HepG2 (cell line): Measurements from ENCODE around the gene ZMPSTE24. TPM values are rescaled to one million over a fixed set of nuclear protein-coding genes. Genes with fewer than 3 reads are reported as not detected.

Experiments
- ATF5 ChIP-seq: sonication (generic); formaldehyde crosslinking; IDR thresholded peaks from 2 replicates; pipeline ENCODE4 v1.4.0; 2020; ENCODE audit warnings: mild to moderate bottlenecking, low read depth, missing genetic modification reagents
- FLYWCH1 ChIP-seq: sonication (generic); formaldehyde crosslinking; IDR thresholded peaks from 2 replicates; pipeline ENCODE4 v1.8.1; 2023; ENCODE audit warnings: mild to moderate bottlenecking, missing genetic modification reagents
- MTF1 ChIP-seq: sonication (generic); formaldehyde crosslinking; IDR thresholded peaks from 2 replicates; pipeline ENCODE4 v1.5.0; 2020; ENCODE audit warnings: missing genetic modification reagents
- MXI1 ChIP-seq: IDR thresholded peaks from 3 replicates; pipeline ENCODE4 v1.6.1; 2012; ENCODE audit warnings: low read depth, low read length, inconsistent platforms, borderline replicate concordance
- SMYD3 ChIP-seq: sonication (generic); formaldehyde crosslinking; IDR thresholded peaks from 2 replicates; pipeline ENCODE4 v1.8.1; 2023; ENCODE audit warnings: mild to moderate bottlenecking, missing genetic modification reagents
- STAT6 ChIP-seq: sonication (generic); formaldehyde crosslinking; IDR thresholded peaks from 2 replicates; pipeline ENCODE4 v1.4.0; 2020; ENCODE audit warnings: missing genetic modification reagents, mild to moderate bottlenecking, borderline replicate concordance
- TOE1 ChIP-seq: sonication (generic); formaldehyde crosslinking; IDR thresholded peaks from 2 replicates; pipeline ENCODE4 v1.4.0; 2020; ENCODE audit warnings: mild to moderate bottlenecking, missing genetic modification reagents
- TSC22D2 ChIP-seq: sonication (generic); formaldehyde crosslinking; IDR thresholded peaks from 2 replicates; pipeline ENCODE4 v1.5.1; 2020; ENCODE audit warnings: missing genetic modification reagents, mild to moderate bottlenecking, borderline replicate concordance
- ZFP36L2 ChIP-seq: sonication (generic); formaldehyde crosslinking; IDR thresholded peaks from 2 replicates; pipeline ENCODE4 v1.4.0; 2020; ENCODE audit warnings: missing genetic modification reagents
- ZNF333 ChIP-seq: sonication (generic); formaldehyde crosslinking; IDR thresholded peaks from 2 replicates; pipeline ENCODE4 v1.4.0; 2020; ENCODE audit warnings: mild to moderate bottlenecking, missing genetic modification reagents, borderline replicate concordance
- ZNF674 ChIP-seq: sonication (generic); formaldehyde crosslinking; IDR thresholded peaks from 2 replicates; pipeline ENCODE4 v1.5.0; 2020; ENCODE audit warnings: low read depth, mild to moderate bottlenecking, missing genetic modification reagents
- ZNF784 ChIP-seq: sonication (generic); formaldehyde crosslinking; IDR thresholded peaks from 2 replicates; pipeline ENCODE4 v1.5.1; 2020; ENCODE audit warnings: missing genetic modification reagents, mild to moderate bottlenecking, borderline replicate concordance
- ZNF800 ChIP-seq: sonication (generic); formaldehyde crosslinking; IDR thresholded peaks from 2 replicates; pipeline ENCODE4 v1.4.0; 2020; ENCODE audit warnings: missing genetic modification reagents
- ZZZ3 ChIP-seq: sonication (generic); formaldehyde crosslinking; IDR thresholded peaks from 2 replicates; pipeline ENCODE4 v1.4.0; 2020; ENCODE audit warnings: missing genetic modification reagents, mild to moderate bottlenecking, borderline replicate concordance
- polyA plus RNA-seq, 8 experiments: library from polyadenylated mRNA; depleted of rRNA in 3 of 8; stranded (reverse) in 7 of 8; unstranded in 1 of 8; fragments of >200 nt; fragmentation: Illumina TruSeq in 4 of 8; extraction: Trizol in 4 of 8; gene quantifications; 2 replicates each; pipeline versions ENCODE4 v1.2.1 to v1.2.3, GENCODE V29; 2011 to 2016; ENCODE audit warnings: low read depth in 4 of 8, missing spikeins in 1 of 8, mixed read lengths in 1 of 8; ENCODE audit not compliant: insufficient read depth in 1 of 8
- total RNA-seq, 5 experiments: library from RNA; depleted of rRNA; stranded (reverse); fragments of >200 nt; fragmentation: Illumina TruSeq; extraction: Trizol; gene quantifications; 2 replicates each; pipeline ENCODE4 v1.2.3, GENCODE V29; 2016; ENCODE audit warnings: low read depth in 1 of 5
- TF ChIP-seq, protein P1 (sequence below): sonication (generic); formaldehyde crosslinking; IDR thresholded peaks from 2 replicates; pipeline ENCODE4 v1.4.0; 2020; ENCODE audit warnings: low read depth, mild to moderate bottlenecking, missing genetic modification reagents
- TF ChIP-seq, protein P2 (sequence below): sonication (generic); formaldehyde crosslinking; IDR thresholded peaks from 2 replicates; pipeline ENCODE4 v1.5.0; 2020; ENCODE audit warnings: mild to moderate bottlenecking, missing genetic modification reagents

The ZMPSTE24 gene
- total and polyA plus RNA-seq, 2 of the 13 experiments (the other 11 are each of a cell fraction or from before 2014, with no cell fraction given) = 13.6 to 60.2 TPM

- TF ChIP-seq ZZZ3 (CRISPR knock-in tag) = no peak
- TF ChIP-seq SMYD3 (CRISPR knock-in tag) = no peak
- TF ChIP-seq ZNF784 (CRISPR knock-in tag) = peak; percentile 51; the same call in 1 of the 2 replicates
- no peak for TF ChIP-seq ZFP36L2 (CRISPR knock-in tag)
- peak; percentile 66 for TF ChIP-seq ZNF800
- TF ChIP-seq ZNF674 (CRISPR knock-in tag) = no peak
- TF ChIP-seq ZNF333 (CRISPR knock-in tag) = 0 out of 2 replicates have a peak, but pooled peaks have one; percentile 6
- no peak for TF ChIP-seq TOE1 (CRISPR knock-in tag)
- TF ChIP-seq, protein P1, sequence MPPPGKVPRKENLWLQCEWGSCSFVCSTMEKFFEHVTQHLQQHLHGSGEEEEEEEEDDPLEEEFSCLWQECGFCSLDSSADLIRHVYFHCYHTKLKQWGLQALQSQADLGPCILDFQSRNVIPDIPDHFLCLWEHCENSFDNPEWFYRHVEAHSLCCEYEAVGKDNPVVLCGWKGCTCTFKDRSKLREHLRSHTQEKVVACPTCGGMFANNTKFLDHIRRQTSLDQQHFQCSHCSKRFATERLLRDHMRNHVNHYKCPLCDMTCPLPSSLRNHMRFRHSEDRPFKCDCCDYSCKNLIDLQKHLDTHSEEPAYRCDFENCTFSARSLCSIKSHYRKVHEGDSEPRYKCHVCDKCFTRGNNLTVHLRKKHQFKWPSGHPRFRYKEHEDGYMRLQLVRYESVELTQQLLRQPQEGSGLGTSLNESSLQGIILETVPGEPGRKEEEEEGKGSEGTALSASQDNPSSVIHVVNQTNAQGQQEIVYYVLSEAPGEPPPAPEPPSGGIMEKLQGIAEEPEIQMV (CRISPR knock-in tag) = no peak
- no peak for TF ChIP-seq ATF5
- TF ChIP-seq MTF1 (CRISPR knock-in tag) = no peak
- TF ChIP-seq STAT6 = no peak
- TF ChIP-seq, protein P2, sequence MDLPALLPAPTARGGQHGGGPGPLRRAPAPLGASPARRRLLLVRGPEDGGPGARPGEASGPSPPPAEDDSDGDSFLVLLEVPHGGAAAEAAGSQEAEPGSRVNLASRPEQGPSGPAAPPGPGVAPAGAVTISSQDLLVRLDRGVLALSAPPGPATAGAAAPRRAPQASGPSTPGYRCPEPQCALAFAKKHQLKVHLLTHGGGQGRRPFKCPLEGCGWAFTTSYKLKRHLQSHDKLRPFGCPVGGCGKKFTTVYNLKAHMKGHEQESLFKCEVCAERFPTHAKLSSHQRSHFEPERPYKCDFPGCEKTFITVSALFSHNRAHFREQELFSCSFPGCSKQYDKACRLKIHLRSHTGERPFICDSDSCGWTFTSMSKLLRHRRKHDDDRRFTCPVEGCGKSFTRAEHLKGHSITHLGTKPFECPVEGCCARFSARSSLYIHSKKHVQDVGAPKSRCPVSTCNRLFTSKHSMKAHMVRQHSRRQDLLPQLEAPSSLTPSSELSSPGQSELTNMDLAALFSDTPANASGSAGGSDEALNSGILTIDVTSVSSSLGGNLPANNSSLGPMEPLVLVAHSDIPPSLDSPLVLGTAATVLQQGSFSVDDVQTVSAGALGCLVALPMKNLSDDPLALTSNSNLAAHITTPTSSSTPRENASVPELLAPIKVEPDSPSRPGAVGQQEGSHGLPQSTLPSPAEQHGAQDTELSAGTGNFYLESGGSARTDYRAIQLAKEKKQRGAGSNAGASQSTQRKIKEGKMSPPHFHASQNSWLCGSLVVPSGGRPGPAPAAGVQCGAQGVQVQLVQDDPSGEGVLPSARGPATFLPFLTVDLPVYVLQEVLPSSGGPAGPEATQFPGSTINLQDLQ (CRISPR knock-in tag) = no peak
- no peak for TF ChIP-seq FLYWCH1 (CRISPR knock-in tag)
- TF ChIP-seq MXI1 = peak; percentile 36; the same call in 1 of the 3 replicates
- no peak for TF ChIP-seq TSC22D2 (CRISPR knock-in tag)
These were observed 58.8 kb downstream of the ZMPSTE24 start, which contains the start of gene COL9A2 (continued) for GRCh38 chr1:40316595-40317393.
